Right atrium auricular region (tissue), 2 donors: ENCODE data around the gene PCDHA8. TPM values are rescaled to one million over a fixed set of nuclear protein-coding genes. Genes with fewer than 3 reads are reported as not detected.
"Not testable (repeated sequence)": the region's sequence is repeated elsewhere in the genome, so short reads cannot be mapped to it uniquely, and the experiment has no call there.

Experiments
- DNase-seq: peaks from one replicate; pipeline ENCODE4 v3.0.0-alpha.2; 2019; ENCODE audit warnings: low spot score
- H3K27ac ChIP-seq, 2 donors: fragments of 200-600 bp; sonication (generic); 1 replicate in 1 of 2; 2 replicates in 1 of 2; pipeline ENCODE4 v1.5.1; 2016 to 2019
- H3K27me3 ChIP-seq, 2 donors: fragments of 200-600 bp; sonication (generic); one replicate each; pipeline versions ENCODE4 v1.5.1 to v1.6.0; 2017 to 2019
- H3K36me3 ChIP-seq: fragments of 200-600 bp; sonication (generic); one replicate; pipeline ENCODE4 v1.5.1; 2016
- H3K4me1 ChIP-seq, 2 donors: fragments of 200-600 bp; sonication (generic); one replicate each; pipeline versions ENCODE4 v1.5.1 to v1.6.0; 2017 to 2019
- H3K4me3 ChIP-seq, 2 donors: fragments of 200-600 bp; sonication (generic); 1 replicate in 1 of 2; 2 replicates in 1 of 2; pipeline ENCODE4 v1.5.1; 2017 to 2019; ENCODE audit warnings: mild to moderate bottlenecking in 1 of 2, moderate library complexity in 1 of 2
- H3K9me3 ChIP-seq, 2 donors: fragments of 200-600 bp; sonication (generic); one replicate each; pipeline ENCODE4 v1.5.1; 2019
- CTCF ChIP-seq, 2 donors: fragments of 200-600 bp; sonication (generic); IDR thresholded peaks; one replicate each; pipeline ENCODE4 v1.5.1; 2019; ENCODE audit warnings: antibody characterized with exemption in 2 of 2
- total RNA-seq, 2 donors: library from RNA; depleted of rRNA; stranded (reverse); fragments of >200 nt; gene quantifications; one replicate each; pipeline ENCODE4 v1.1.0, GENCODE V29; 2016

PCDHA8 gene
- total RNA-seq, result not detected

- Histone ChIP-seq H3K27me3 (no peaks in the 10 kb centered on the region), H3K27ac (no peak within 1 kb of the TSS), H3K9me3 (peaks cover 0 to 28% of the 10 kb centered on the region in 2 donors), H3K4me3 (no peak within 1 kb of the TSS), H3K36me3 (no peaks in the 10 kb centered on the region), H3K4me1 (no peaks in the 10 kb centered on the region)
- DNase-seq, result no peak
- peak in 1 of 2 donors; percentile 12 for TF ChIP-seq CTCF (IDR thresholded peaks at IDR 0.05)
Observed at GRCh38 chr5:140840978-140841962, at the start of gene PCDHA8. PCDHA8 (plus strand) TSS chr5:140841187; CDS start chr5:140841322, 135 bp downstream.

GRCh38 chr5:140794595-140795258, 46.3 kb upstream of the PCDHA8 start, which contains the start of gene PCDHA2:
PCDHA2 (plus strand) TSS chr5:140794852.
- Histone ChIP-seq H3K36me3 (no peaks in the 10 kb centered on the region), H3K27me3 (no peaks in the 10 kb centered on the region), H3K27ac (no peak within 1 kb of the TSS), H3K4me3 (peak within 1 kb of the TSS in 1 of 2 donors; percentile 35), H3K9me3 (peaks cover 0 to 85% of the 10 kb centered on the region in 2 donors), H3K4me1 (no peaks in the 10 kb centered on the region)
- TF ChIP-seq CTCF (IDR thresholded peaks at IDR 0.05), result peak in 1 of 2 donors; percentile 42
- DNase-seq, result no peak

GRCh38 chr5:140795259-140795641, 45.7 kb upstream of the PCDHA8 start:
- Histone ChIP-seq H3K9me3 (peaks cover 0 to 80% of the 10 kb centered on the region in 2 donors), H3K27me3 (no peaks in the 10 kb centered on the region), H3K36me3 (no peaks in the 10 kb centered on the region), H3K4me1 (no peaks in the 10 kb centered on the region), H3K4me3 (peak overlapping the region in 1 of 2 donors; percentile 35), H3K27ac (no peak overlapping the region)
- peak in 1 of 2 donors; percentile 21 for TF ChIP-seq CTCF (IDR thresholded peaks at IDR 0.05)
- DNase-seq, result no peak

- not testable (repeated sequence) for H3K27ac ChIP-seq, DNase-seq, H3K36me3 ChIP-seq, H3K4me1 ChIP-seq, H3K4me3 ChIP-seq, H3K27me3 ChIP-seq
- peaks cover 0 to 78% of the 10 kb centered on the region in 2 donors for H3K9me3 ChIP-seq
Observed at GRCh38 chr5:140796072-140796717, 44.8 kb upstream of the PCDHA8 start.

- no peaks in the 10 kb centered on the region for H3K27me3 ChIP-seq
- TF ChIP-seq CTCF (IDR thresholded peaks at IDR 0.05), result no peak
- H3K27ac ChIP-seq, result no peak overlapping the region
- no peaks in the 10 kb centered on the region for H3K36me3 ChIP-seq
- H3K9me3 ChIP-seq, result peaks cover 0 to 80% of the 10 kb centered on the region in 2 donors
- no peaks in the 10 kb centered on the region for H3K4me1 ChIP-seq
- DNase-seq, result no peak
- no peak overlapping the region for H3K4me3 ChIP-seq
Observed at GRCh38 chr5:140796718-140797095, 44.3 kb upstream of the PCDHA8 start.
